ENCODE data around the gene EEF2. TPM values are rescaled to one million over a fixed set of nuclear protein-coding genes. Genes with fewer than 3 reads are reported as not detected.

EEF2 gene
- total and polyA plus RNA-seq, 2 donors (not counting 1 experiment from before 2014, with no cell fraction given): 1,449 to 3,167 TPM

DNA sequence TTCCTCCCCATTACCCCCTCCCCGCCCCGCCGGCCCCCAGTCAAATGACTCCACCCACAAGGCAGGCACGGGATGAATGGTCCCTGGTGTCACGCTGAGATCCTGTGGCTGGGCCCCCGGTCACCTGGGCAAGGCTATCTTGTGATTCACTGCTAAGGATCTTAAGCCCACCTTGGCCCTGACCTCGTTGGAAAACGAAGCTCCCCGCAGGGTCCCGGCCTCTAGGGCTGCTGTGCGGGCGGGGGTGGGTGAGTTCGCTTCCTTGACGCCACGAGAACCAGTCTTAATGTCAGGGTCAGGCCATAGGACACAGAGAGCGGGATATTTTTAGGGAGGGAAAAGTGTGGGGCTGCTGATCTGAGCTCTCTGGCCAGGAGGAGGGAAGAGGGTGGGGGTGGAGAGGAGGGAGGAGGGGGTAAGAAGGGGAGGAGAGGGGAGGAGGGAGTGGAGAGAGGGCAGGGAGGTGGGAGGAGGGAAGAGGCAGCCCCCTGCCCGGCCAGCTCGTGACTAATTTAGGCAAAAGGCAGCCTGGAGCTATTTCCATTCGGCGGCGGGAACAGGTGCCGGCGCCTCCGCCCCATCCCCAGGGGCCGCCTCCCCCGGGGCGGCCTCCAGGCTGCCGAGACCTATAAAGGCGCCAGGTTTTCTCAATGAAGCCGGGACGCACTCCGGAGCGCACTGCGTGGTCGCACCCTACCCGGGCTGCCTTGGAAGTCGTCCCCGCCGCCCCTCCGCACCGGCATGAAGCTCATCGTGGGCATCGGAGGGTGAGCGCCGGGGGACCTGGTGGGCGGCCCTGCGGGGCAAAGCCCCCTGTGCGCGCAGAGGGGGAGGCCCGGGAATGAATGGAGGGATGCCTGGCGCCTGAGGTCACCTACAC is 52.1 kb downstream of the EEF2 start, which contains the start of gene NMRK2:
TSS of gene NMRK2 (plus strand) at position 139 of the 880 bp plus-strand sequence. CDS start at position 742, 603 bp downstream.
- Histone ChIP-seq H3K9ac (ENCODE audit: low read length) (no peak within 1 kb of the TSS), H3K9me3 (ENCODE audit: control extremely low read depth in 1 of 3, control insufficient read depth in 2 of 3, insufficient read depth in 1 of 3, low read length in 2 of 3) (no peaks in the 10 kb centered on the region), H4K20me1 (ENCODE audit: control insufficient read depth, insufficient read depth, low read length, poor library complexity, severe bottlenecking) (no peaks in the 10 kb centered on the region), H3K79me2 (ENCODE audit: control insufficient read depth, insufficient read depth, low read length) (no peaks in the 10 kb centered on the region), H3K4me1 (ENCODE audit: control insufficient read depth in 2 of 2, insufficient read depth in 2 of 2, low read length in 2 of 2) (no peaks in the 10 kb centered on the region), H3K4me2 (replicated peaks; ENCODE audit: low read depth, low read length, poor library complexity, severe bottlenecking) (no peak within 1 kb of the TSS), H3K36me3 (replicated peaks in 1 of 2; ENCODE audit: control extremely low read depth in 1 of 2, control insufficient read depth in 1 of 2, extremely low read depth in 1 of 2, insufficient read depth in 2 of 2, low read length in 1 of 2) (no peaks in the 10 kb centered on the region), H3K27ac (ENCODE audit: low read length in 2 of 2) (no peak within 1 kb of the TSS), H3K27me3 (replicated peaks in 1 of 4; ENCODE audit: control extremely low read depth in 1 of 4, control insufficient read depth in 3 of 4, insufficient read depth in 4 of 4, low read length in 3 of 4) (peaks cover 0 to 13% (median 6%) of the 10 kb centered on the region in 4 experiments), H3K4me3 (ENCODE audit: control extremely low read depth in 1 of 5, extremely low read depth in 1 of 5, insufficient read depth in 1 of 5, low read depth in 2 of 5, low read length in 4 of 5) (no peak within 1 kb of the TSS), H2AFZ (ENCODE audit: insufficient read depth, low read depth, low read length, poor library complexity, severe bottlenecking) (no peak within 1 kb of the TSS)
- POLR2A ChIA-PET: no interaction called here
- Mint-ChIP-seq H3K4me1 (no peaks in the 10 kb centered on the region), H3K27me3 (peaks cover 8% of the 10 kb centered on the region), H3K27ac (no peak within 1 kb of the TSS), H3K4me3 (no peak within 1 kb of the TSS), H3K9me3 (ENCODE audit: insufficient read depth) (no peaks in the 10 kb centered on the region)
- DNase-seq (no peak), ATAC-seq (ENCODE audit: low read depth) (no peak)
- CTCF ChIA-PET: no interaction called here
- TF ChIP-seq EZH2 (IDR thresholded peaks at IDR 0.05; ENCODE audit: borderline replicate concordance, insufficient read depth, low read depth, low read length, poor library complexity, severe bottlenecking): no peak
- TF ChIP-seq, protein P1, sequence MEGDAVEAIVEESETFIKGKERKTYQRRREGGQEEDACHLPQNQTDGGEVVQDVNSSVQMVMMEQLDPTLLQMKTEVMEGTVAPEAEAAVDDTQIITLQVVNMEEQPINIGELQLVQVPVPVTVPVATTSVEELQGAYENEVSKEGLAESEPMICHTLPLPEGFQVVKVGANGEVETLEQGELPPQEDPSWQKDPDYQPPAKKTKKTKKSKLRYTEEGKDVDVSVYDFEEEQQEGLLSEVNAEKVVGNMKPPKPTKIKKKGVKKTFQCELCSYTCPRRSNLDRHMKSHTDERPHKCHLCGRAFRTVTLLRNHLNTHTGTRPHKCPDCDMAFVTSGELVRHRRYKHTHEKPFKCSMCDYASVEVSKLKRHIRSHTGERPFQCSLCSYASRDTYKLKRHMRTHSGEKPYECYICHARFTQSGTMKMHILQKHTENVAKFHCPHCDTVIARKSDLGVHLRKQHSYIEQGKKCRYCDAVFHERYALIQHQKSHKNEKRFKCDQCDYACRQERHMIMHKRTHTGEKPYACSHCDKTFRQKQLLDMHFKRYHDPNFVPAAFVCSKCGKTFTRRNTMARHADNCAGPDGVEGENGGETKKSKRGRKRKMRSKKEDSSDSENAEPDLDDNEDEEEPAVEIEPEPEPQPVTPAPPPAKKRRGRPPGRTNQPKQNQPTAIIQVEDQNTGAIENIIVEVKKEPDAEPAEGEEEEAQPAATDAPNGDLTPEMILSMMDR (IDR thresholded peaks at IDR 0.05): no peak
- intact Hi-C loops (cut with micrococcal nuclease): no loop called here
- 7% methylated on average over 47 of the region's 51 CpGs for WGBS (ENCODE audit: insufficient coverage)

DNA sequence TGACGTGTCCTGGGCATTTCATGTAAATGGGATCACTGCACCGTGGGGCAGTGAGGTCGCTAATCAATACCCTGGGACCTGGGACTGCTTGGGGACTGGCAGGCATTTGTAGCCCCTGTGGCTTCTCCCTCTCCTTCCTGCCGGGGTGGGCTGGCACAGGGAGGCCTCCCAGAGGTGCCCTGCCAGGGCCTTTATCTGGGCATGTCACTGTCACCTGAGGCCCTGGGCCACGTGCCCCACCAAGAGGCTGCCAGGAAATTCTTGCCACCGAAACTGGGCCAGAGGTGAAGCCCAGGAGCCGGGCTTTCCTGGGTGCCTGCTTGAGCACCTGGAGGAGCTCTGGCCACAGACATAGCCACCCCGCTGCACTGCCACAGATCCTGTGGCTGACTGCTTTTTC is 54.2 kb downstream of the EEF2 start:
- Mint-ChIP-seq H3K4me1 (no peaks in the 10 kb centered on the region), H3K4me3 (no peak overlapping the region), H3K27me3 (peaks cover 8% of the 10 kb centered on the region), H3K27ac (no peak overlapping the region), H3K9me3 (ENCODE audit: insufficient read depth) (no peaks in the 10 kb centered on the region)
- TF ChIP-seq, protein P1 (IDR thresholded peaks at IDR 0.05): no peak
- no peak for TF ChIP-seq EZH2 (IDR thresholded peaks at IDR 0.05; ENCODE audit: borderline replicate concordance, insufficient read depth, low read depth, low read length, poor library complexity, severe bottlenecking)
- Histone ChIP-seq H3K36me3 (replicated peaks in 1 of 2; ENCODE audit: control extremely low read depth in 1 of 2, control insufficient read depth in 1 of 2, extremely low read depth in 1 of 2, insufficient read depth in 2 of 2, low read length in 1 of 2) (no peaks in the 10 kb centered on the region), H3K27ac (ENCODE audit: low read length in 2 of 2) (no peak overlapping the region), H3K79me2 (ENCODE audit: control insufficient read depth, insufficient read depth, low read length) (no peaks in the 10 kb centered on the region), H3K4me2 (replicated peaks; ENCODE audit: low read depth, low read length, poor library complexity, severe bottlenecking) (no peak overlapping the region), H3K9ac (ENCODE audit: low read length) (no peak overlapping the region), H4K20me1 (ENCODE audit: control insufficient read depth, insufficient read depth, low read length, poor library complexity, severe bottlenecking) (no peaks in the 10 kb centered on the region), H3K9me3 (ENCODE audit: control extremely low read depth in 1 of 3, control insufficient read depth in 2 of 3, insufficient read depth in 1 of 3, low read length in 2 of 3) (no peaks in the 10 kb centered on the region), H3K4me3 (ENCODE audit: control extremely low read depth in 1 of 5, extremely low read depth in 1 of 5, insufficient read depth in 1 of 5, low read depth in 2 of 5, low read length in 4 of 5) (no peak overlapping the region), H2AFZ (ENCODE audit: insufficient read depth, low read depth, low read length, poor library complexity, severe bottlenecking) (no peak overlapping the region), H3K27me3 (replicated peaks in 1 of 4; ENCODE audit: control extremely low read depth in 1 of 4, control insufficient read depth in 3 of 4, insufficient read depth in 4 of 4, low read length in 3 of 4) (peaks cover 0 to 13% (median 5%) of the 10 kb centered on the region in 4 experiments), H3K4me1 (ENCODE audit: control insufficient read depth in 2 of 2, insufficient read depth in 2 of 2, low read length in 2 of 2) (no peaks in the 10 kb centered on the region)
- DNase-seq: no peak
- ChIA-PET POLR2A (no interaction called here), CTCF (no interaction called here)
- 64% methylated on average over 8 of the region's 8 CpGs for whole genome bisulfite sequencing (ENCODE audit: insufficient coverage)
- intact Hi-C loops (cut with micrococcal nuclease): no loop called here
- no peak for ATAC-seq (ENCODE audit: low read depth)
